ENCODE results near the gene OPCML. TPM values are rescaled to one million over a fixed set of nuclear protein-coding genes. Genes with fewer than 3 reads are reported as not detected.

Gene OPCML
- total and polyA plus RNA-seq, 2 of the 13 experiments (the other 11 are each of a cell fraction or from before 2014, with no cell fraction given) = not detected

- TF ChIP-seq, protein P1, sequence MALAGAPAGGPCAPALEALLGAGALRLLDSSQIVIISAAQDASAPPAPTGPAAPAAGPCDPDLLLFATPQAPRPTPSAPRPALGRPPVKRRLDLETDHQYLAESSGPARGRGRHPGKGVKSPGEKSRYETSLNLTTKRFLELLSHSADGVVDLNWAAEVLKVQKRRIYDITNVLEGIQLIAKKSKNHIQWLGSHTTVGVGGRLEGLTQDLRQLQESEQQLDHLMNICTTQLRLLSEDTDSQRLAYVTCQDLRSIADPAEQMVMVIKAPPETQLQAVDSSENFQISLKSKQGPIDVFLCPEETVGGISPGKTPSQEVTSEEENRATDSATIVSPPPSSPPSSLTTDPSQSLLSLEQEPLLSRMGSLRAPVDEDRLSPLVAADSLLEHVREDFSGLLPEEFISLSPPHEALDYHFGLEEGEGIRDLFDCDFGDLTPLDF (CRISPR knock-in tag; IDR thresholded peaks at IDR 0.05) = no peak
- TF ChIP-seq ARNT2 (CRISPR knock-in tag; IDR thresholded peaks at IDR 0.05; ENCODE audit: low read depth) (no peak), ESRRA (CRISPR knock-in tag; IDR thresholded peaks at IDR 0.05; ENCODE audit: low read depth) (no peak), PTBP1 (IDR thresholded peaks at IDR 0.05; ENCODE audit: low read depth, low read length, poor library complexity, severe bottlenecking) (no peak), ETV5 (CRISPR knock-in tag; IDR thresholded peaks at IDR 0.05; ENCODE audit: borderline replicate concordance) (no peak), ZNF124 (CRISPR knock-in tag; IDR thresholded peaks at IDR 0.05) (no peak), BHLHE40 (IDR thresholded peaks at IDR 0.05; ENCODE audit: low read length) (no peak), SETDB1 (CRISPR knock-in tag; IDR thresholded peaks at IDR 0.05; ENCODE audit: borderline replicate concordance) (no peak), MED13 (CRISPR knock-in tag; IDR thresholded peaks at IDR 0.05) (no peak), GMEB2 (CRISPR knock-in tag; IDR thresholded peaks at IDR 0.05; ENCODE audit: low read depth) (no peak)
These were observed 883.0 kb downstream of the OPCML start (continued) for GRCh38 chr11:132649277-132649676.

DNA sequence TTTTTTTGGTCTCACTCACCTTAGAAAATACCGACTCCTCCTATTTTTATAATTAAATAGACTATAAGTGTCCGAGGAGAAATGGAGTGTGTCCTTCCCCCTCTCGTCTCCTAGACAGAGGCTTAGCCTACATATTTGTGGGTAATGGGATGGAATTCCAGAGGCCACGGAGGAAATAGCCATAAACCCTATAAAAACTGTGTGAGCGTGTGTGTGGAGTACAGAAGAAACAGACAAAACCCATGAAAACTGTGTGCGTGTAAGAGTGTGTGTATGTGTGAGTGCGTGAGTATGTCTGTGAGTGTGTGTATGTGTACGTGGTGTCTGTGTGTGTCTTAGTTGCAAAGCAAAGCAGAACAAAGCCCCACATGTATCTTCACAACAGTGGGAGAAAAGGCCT, 883.5 kb downstream of the OPCML start:
- no peak for FAIRE-seq
- 17% methylated on average over 8 of the region's 8 CpGs for WGBS (ENCODE audit: low lambda C conversion rate)
- ChIA-PET CTCF (ENCODE audit: low intra/inter-chr PET ratio, low total read pairs) (no interaction called here), POLR2A (no interaction called here)
- H3K9me3 ChIP-seq (ENCODE audit: low read length) = peaks cover 40% of the 10 kb centered on the region
- no peak overlapping the region for H3K4me3 ChIP-seq (replicated peaks in 1 of 3; ENCODE audit: insufficient read depth in 1 of 3, low read depth in 2 of 3, low read length in 3 of 3)
- no peaks in the 10 kb centered on the region for H3K4me1 ChIP-seq (ENCODE audit: insufficient read depth, low read length)
- no peak for DNase-seq (ENCODE audit: low spot score)
- H3K79me2 ChIP-seq (ENCODE audit: insufficient read depth, low read length) = no peaks in the 10 kb centered on the region
- no peak overlapping the region for H3K9ac ChIP-seq (ENCODE audit: insufficient read depth, low read depth, low read length)
- no peak overlapping the region for H3K27ac ChIP-seq (ENCODE audit: extremely low read length, insufficient read depth, low read length)
- no peaks in the 10 kb centered on the region for H3K36me3 ChIP-seq (replicated peaks in 1 of 2; ENCODE audit: control insufficient read depth in 1 of 2, insufficient read depth in 2 of 2, low read length in 2 of 2)
- intact Hi-C loops (cut with micrococcal nuclease; ENCODE audit: unreplicated experiment) (no loop called here), in situ Hi-C loops (cut with HindIII; ENCODE audit: extremely low pct_ligation_motif_present, low pct_unique_long_range_greater_than_20kb) (no loop called here)
- BruUV-seq (replicated peaks) = no TSS peak
- H4K20me1 ChIP-seq (ENCODE audit: insufficient read depth, low read length) = no peaks in the 10 kb centered on the region
- H3K4me2 ChIP-seq (ENCODE audit: low read depth, low read length) = no peak overlapping the region
- no peak for ATAC-seq
- no peaks in the 10 kb centered on the region; a peak in 1 of 5 replicates for H3K27me3 ChIP-seq (ENCODE audit: control insufficient read depth in 1 of 2, insufficient read depth in 2 of 2, low read length in 2 of 2)
- no peak overlapping the region for H2AFZ ChIP-seq (ENCODE audit: low read length)
- no peak for TF ChIP-seq ZNF547 (CRISPR knock-in tag; IDR thresholded peaks at IDR 0.05)
- TF ChIP-seq ZXDC (CRISPR knock-in tag; IDR thresholded peaks at IDR 0.05) = no peak
- no peak for TF ChIP-seq LRRFIP1 (CRISPR knock-in tag; conservative IDR thresholded peaks at IDR 0.05)
- TF ChIP-seq, protein P2, sequence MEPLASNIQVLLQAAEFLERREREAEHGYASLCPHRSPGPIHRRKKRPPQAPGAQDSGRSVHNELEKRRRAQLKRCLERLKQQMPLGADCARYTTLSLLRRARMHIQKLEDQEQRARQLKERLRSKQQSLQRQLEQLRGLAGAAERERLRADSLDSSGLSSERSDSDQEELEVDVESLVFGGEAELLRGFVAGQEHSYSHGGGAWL (CRISPR knock-in tag; IDR thresholded peaks at IDR 0.05) = no peak
- TF ChIP-seq CHCHD3 (CRISPR knock-in tag; IDR thresholded peaks at IDR 0.05) = no peak
- no peak for TF ChIP-seq MEIS2 (CRISPR knock-in tag; IDR thresholded peaks at IDR 0.05)
- no peak for TF ChIP-seq ZC3H13 (CRISPR knock-in tag; IDR thresholded peaks at IDR 0.05)

Measured in HepG2 (cell line).